ENCODE results near the gene CDH23. TPM values are rescaled to one million over a fixed set of nuclear protein-coding genes. Genes with fewer than 3 reads are reported as not detected.

Gene CDH23
- total and polyA plus RNA-seq, 2 experiments from 2014 or later: 0.08 TPM; not detected in 1

GRCh38 chr10:71635867-71636266 is 239.1 kb downstream of the CDH23 start:
- Histone ChIP-seq H3K27ac (no peak overlapping the region), H3K36me3 (ENCODE audit: low read depth) (no peaks in the 10 kb centered on the region), H3K9me2 (ENCODE audit: insufficient read depth) (no peaks in the 10 kb centered on the region), H3K9me3 (ENCODE audit: low read depth) (no peaks in the 10 kb centered on the region), H3K79me2 (ENCODE audit: insufficient read depth) (no peaks in the 10 kb centered on the region), H3K27me3 (replicated peaks; ENCODE audit: insufficient read depth) (peaks cover 23% of the 10 kb centered on the region; the same call in 1 of the 2 replicates), H4K20me1 (ENCODE audit: insufficient read depth) (no peaks in the 10 kb centered on the region), H2AFZ (no peak overlapping the region), H3K4me3 (no peak overlapping the region), H3F3A (ENCODE audit: insufficient read depth) (no peaks in the 10 kb centered on the region), H3K9ac (no peak overlapping the region), H3K4me2 (ENCODE audit: unreplicated experiment) (no peak overlapping the region), H3K4me1 (ENCODE audit: insufficient read depth) (no peaks in the 10 kb centered on the region)
- no peak for TF ChIP-seq EZH2 (IDR thresholded peaks at IDR 0.05; ENCODE audit: insufficient read depth, poor library complexity, severe bottlenecking)
- no peak for TF ChIP-seq EZH2phosphoT487 (IDR thresholded peaks at IDR 0.05; ENCODE audit: insufficient read depth, low read depth)
- in situ Hi-C loops (cut with MboI): no loop called here
- WGBS, 2 experiments (ENCODE audit: low coverage in 1 of 2, low lambda C conversion rate in 2 of 2, missing lambda C conversion rate in 2 of 2): 72 to 78% methylated on average over 5 of the region's 5 CpGs
- DNase-seq: no peak

GRCh38 chr10:71636588-71636987 is 239.9 kb downstream of the CDH23 start:
- DNase-seq: no peak
- Histone ChIP-seq H3K4me3 (no peak overlapping the region), H3K4me2 (ENCODE audit: unreplicated experiment) (no peak overlapping the region), H3K9me2 (ENCODE audit: insufficient read depth) (no peaks in the 10 kb centered on the region), H3K79me2 (ENCODE audit: insufficient read depth) (no peaks in the 10 kb centered on the region), H3K36me3 (ENCODE audit: low read depth) (no peaks in the 10 kb centered on the region), H2AFZ (no peak overlapping the region), H3K27me3 (replicated peaks; ENCODE audit: insufficient read depth) (peaks cover 21% of the 10 kb centered on the region; the same call in 1 of the 2 replicates), H3K9me3 (ENCODE audit: low read depth) (no peaks in the 10 kb centered on the region), H3K27ac (no peak overlapping the region), H3F3A (ENCODE audit: insufficient read depth) (no peaks in the 10 kb centered on the region), H3K9ac (no peak overlapping the region), H3K4me1 (ENCODE audit: insufficient read depth) (no peaks in the 10 kb centered on the region), H4K20me1 (ENCODE audit: insufficient read depth) (no peaks in the 10 kb centered on the region)
- no peak for TF ChIP-seq EZH2phosphoT487 (IDR thresholded peaks at IDR 0.05; ENCODE audit: insufficient read depth, low read depth)
- TF ChIP-seq EZH2 (IDR thresholded peaks at IDR 0.05; ENCODE audit: insufficient read depth, poor library complexity, severe bottlenecking): no peak
- in situ Hi-C loops (cut with MboI): no loop called here
- WGBS, 2 experiments (ENCODE audit: low coverage in 1 of 2, low lambda C conversion rate in 2 of 2, missing lambda C conversion rate in 2 of 2): 52 to 57% methylated on average over 5 of the region's 5 CpGs

GRCh38 chr10:71637305-71637704 is 240.6 kb downstream of the CDH23 start:
- no peak overlapping the region for H3K4me2 ChIP-seq (ENCODE audit: unreplicated experiment)
- H3K79me2 ChIP-seq (ENCODE audit: insufficient read depth): no peaks in the 10 kb centered on the region
- H3K9me2 ChIP-seq (ENCODE audit: insufficient read depth): no peaks in the 10 kb centered on the region
- no peaks in the 10 kb centered on the region for H3F3A ChIP-seq (ENCODE audit: insufficient read depth)
- in situ Hi-C loops (cut with MboI): no loop called here
- H2AFZ ChIP-seq: no peak overlapping the region
- H3K4me1 ChIP-seq (ENCODE audit: insufficient read depth): no peaks in the 10 kb centered on the region
- H3K36me3 ChIP-seq (ENCODE audit: low read depth): no peaks in the 10 kb centered on the region
- H3K27ac ChIP-seq: no peak overlapping the region
- TF ChIP-seq EZH2 (IDR thresholded peaks at IDR 0.05; ENCODE audit: insufficient read depth, poor library complexity, severe bottlenecking): no peak
- TF ChIP-seq EZH2phosphoT487 (IDR thresholded peaks at IDR 0.05; ENCODE audit: insufficient read depth, low read depth): no peak
- no peaks in the 10 kb centered on the region for H4K20me1 ChIP-seq (ENCODE audit: insufficient read depth)
- H3K9ac ChIP-seq: no peak overlapping the region
- H3K9me3 ChIP-seq (ENCODE audit: low read depth): no peaks in the 10 kb centered on the region
- no peak overlapping the region for H3K4me3 ChIP-seq
- DNase-seq: no peak
- 50 to 56% methylated on average over 2 of the region's 2 CpGs for WGBS, 2 experiments (ENCODE audit: low coverage in 1 of 2, low lambda C conversion rate in 2 of 2, missing lambda C conversion rate in 2 of 2)
- peaks cover 15% of the 10 kb centered on the region; the same call in 1 of the 2 replicates for H3K27me3 ChIP-seq (replicated peaks; ENCODE audit: insufficient read depth)

GRCh38 chr10:71638064-71638821 is 241.5 kb downstream of the CDH23 start:
- no peaks in the 10 kb centered on the region for H3K9me2 ChIP-seq (ENCODE audit: insufficient read depth)
- no peaks in the 10 kb centered on the region for H3K79me2 ChIP-seq (ENCODE audit: insufficient read depth)
- TF ChIP-seq EZH2 (IDR thresholded peaks at IDR 0.05; ENCODE audit: insufficient read depth, poor library complexity, severe bottlenecking) (no peak), EZH2phosphoT487 (IDR thresholded peaks at IDR 0.05; ENCODE audit: insufficient read depth, low read depth) (no peak)
- H4K20me1 ChIP-seq (ENCODE audit: insufficient read depth): no peaks in the 10 kb centered on the region
- no peaks in the 10 kb centered on the region for H3F3A ChIP-seq (ENCODE audit: insufficient read depth)
- in situ Hi-C loops (cut with MboI): no loop called here
- H3K36me3 ChIP-seq (ENCODE audit: low read depth): no peaks in the 10 kb centered on the region
- H3K4me3 ChIP-seq: no peak overlapping the region
- no peak overlapping the region for H3K4me2 ChIP-seq (ENCODE audit: unreplicated experiment)
- no peaks in the 10 kb centered on the region for H3K9me3 ChIP-seq (ENCODE audit: low read depth)
- H2AFZ ChIP-seq: no peak overlapping the region
- no peak for DNase-seq
- no peak overlapping the region for H3K27ac ChIP-seq
- WGBS, 2 experiments (ENCODE audit: low coverage in 1 of 2, low lambda C conversion rate in 2 of 2, missing lambda C conversion rate in 2 of 2): 64 to 65% methylated on average over 14 of the region's 14 CpGs
- H3K4me1 ChIP-seq (ENCODE audit: insufficient read depth): no peaks in the 10 kb centered on the region
- H3K27me3 ChIP-seq (replicated peaks; ENCODE audit: insufficient read depth): peaks cover 15% of the 10 kb centered on the region; the same call in 1 of the 2 replicates
- no peak overlapping the region for H3K9ac ChIP-seq

All from GM23248 (cell line).